ENCODE measurements around the gene PTPRQ. TPM values are rescaled to one million over a fixed set of nuclear protein-coding genes. Genes with fewer than 3 reads are reported as not detected.

PTPRQ gene
- total and polyA plus RNA-seq, 8 donors: 0.29 to 0.92 (median 0.55) TPM; not detected in 5

GRCh38 chr12:80549298-80549697, 105.3 kb downstream of the PTPRQ start:
- TF ChIP-seq POLR2AphosphoS5 (IDR thresholded peaks at IDR 0.05) (no peak), CTCF (IDR thresholded peaks at IDR 0.05) (no peak), POLR2A (IDR thresholded peaks at IDR 0.05) (no peak), EP300 (IDR thresholded peaks at IDR 0.05) (no peak)
- intact Hi-C loops (cut with DNase I; ENCODE audit: low total_unique reads): no loop called here
- H3K36me3 ChIP-seq: no peaks in the 10 kb centered on the region
- no peak overlapping the region for H3K4me3 ChIP-seq
- H3K27ac ChIP-seq: no peak overlapping the region
- peaks cover 0 to 3% (median 0%) of the 10 kb centered on the region in 4 donors for H3K4me1 ChIP-seq
- H3K9me3 ChIP-seq: no peaks in the 10 kb centered on the region
- WGBS, 5 donors: 67 to 86% (median 75%) methylated on average over 3 of the region's 3 CpGs
- DNase-seq: no peak
- H3K27me3 ChIP-seq: no peaks in the 10 kb centered on the region

- WGBS, 5 donors: 23 to 54% (median 47%) methylated on average over 1 of the region's 1 CpG
- H3K36me3 ChIP-seq: no peaks in the 10 kb centered on the region
- H3K9me3 ChIP-seq: no peaks in the 10 kb centered on the region
- H3K4me1 ChIP-seq: peaks cover 0 to 3% (median 0%) of the 10 kb centered on the region in 4 donors
- intact Hi-C loops (cut with DNase I; ENCODE audit: low total_unique reads): no loop called here
- DNase-seq: peak in 1 of 2 donors; percentile 85
- no peaks in the 10 kb centered on the region for H3K27me3 ChIP-seq
- peak overlapping the region in 1 of 5 donors; percentile 47 for H3K27ac ChIP-seq
- no peak overlapping the region for H3K4me3 ChIP-seq
- TF ChIP-seq POLR2AphosphoS5 (IDR thresholded peaks at IDR 0.05) (peak in 2 of 3 donors; percentile 42 to 43), CTCF (IDR thresholded peaks at IDR 0.05) (no peak)
These were observed 107.9 kb downstream of the PTPRQ start for GRCh38 chr12:80551897-80552296.

DNA sequence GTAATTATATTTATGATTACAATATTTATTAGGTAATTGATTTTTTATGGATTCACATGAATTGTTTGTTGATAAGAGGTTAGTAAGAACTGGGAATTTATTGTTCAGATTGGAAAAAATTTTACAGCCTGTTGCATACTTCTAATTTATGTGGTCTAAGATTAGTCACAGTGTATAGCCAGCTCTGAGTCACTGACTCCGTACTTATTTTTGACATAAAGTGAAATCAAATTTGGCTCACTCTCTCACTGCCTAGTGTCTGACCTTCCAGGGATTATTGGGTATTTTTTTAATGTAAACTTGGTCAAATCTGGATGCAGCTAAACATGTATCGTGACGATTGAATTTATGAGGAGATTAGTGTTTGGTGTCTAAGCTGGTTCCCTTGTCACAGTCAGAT, 109.3 kb downstream of the PTPRQ start:
- H3K27me3 ChIP-seq: no peaks in the 10 kb centered on the region
- H3K4me1 ChIP-seq: peaks cover 0 to 3% (median 0%) of the 10 kb centered on the region in 4 donors
- TF ChIP-seq EP300 (IDR thresholded peaks at IDR 0.05): no peak
- no peak for TF ChIP-seq CTCF (IDR thresholded peaks at IDR 0.05)
- TF ChIP-seq POLR2AphosphoS5 (IDR thresholded peaks at IDR 0.05): no peak
- TF ChIP-seq POLR2A (IDR thresholded peaks at IDR 0.05): no peak
- WGBS, 5 donors: 49 to 78% (median 55%) methylated on average over 3 of the region's 3 CpGs
- H3K27ac ChIP-seq: no peak overlapping the region
- peak in 1 of 2 donors; percentile 25 for DNase-seq
- no peak overlapping the region for H3K4me3 ChIP-seq
- H3K36me3 ChIP-seq: no peaks in the 10 kb centered on the region
- H3K9me3 ChIP-seq: no peaks in the 10 kb centered on the region
- intact Hi-C loops (cut with DNase I; ENCODE audit: low total_unique reads): no loop called here

- Histone ChIP-seq H3K9me3 (no peaks in the 10 kb centered on the region), H3K27ac (no peak overlapping the region), H3K36me3 (no peaks in the 10 kb centered on the region), H3K4me1 (peaks cover 0 to 3% (median 0%) of the 10 kb centered on the region in 4 donors), H3K4me3 (no peak overlapping the region), H3K27me3 (no peaks in the 10 kb centered on the region)
- DNase-seq: no peak
- 52 to 74% (median 65%) methylated on average over 1 of the region's 1 CpG for WGBS, 5 donors
- intact Hi-C loops (cut with DNase I; ENCODE audit: low total_unique reads): no loop called here
- TF ChIP-seq POLR2A (IDR thresholded peaks at IDR 0.05): no peak
- TF ChIP-seq EP300 (IDR thresholded peaks at IDR 0.05): no peak
- TF ChIP-seq CTCF (IDR thresholded peaks at IDR 0.05): no peak
- no peak for TF ChIP-seq POLR2AphosphoS5 (IDR thresholded peaks at IDR 0.05)
These were observed 112.5 kb downstream of the PTPRQ start for GRCh38 chr12:80556566-80556965.
